K562 (cell line): ENCODE results near the gene VTCN1.

ENCODE experiments used
- ELF4 ChIP-seq: fragments of 450-650 bp; formaldehyde crosslinking; IDR thresholded peaks from 2 replicates; pipeline ENCODE4 v1.4.0; 2022; ENCODE audit warnings: missing genetic modification characterization
- EZH2 ChIP-seq: IDR thresholded peaks from 2 replicates; pipeline ENCODE4 v1.6.1; 2012; ENCODE audit warnings: low read depth, mild to moderate bottlenecking, inconsistent platforms, low read length, borderline replicate concordance
- MLX ChIP-seq, 2 experiments: fragments of 450-650 bp in 1 of 2; sonication (generic) in 1 of 2; formaldehyde crosslinking; conservative IDR thresholded peaks; 2 replicates each; pipeline versions ENCODE4 v1.4.0 to v1.8.1; 2020 to 2022; ENCODE audit warnings: mild to moderate bottlenecking in 1 of 2, missing genetic modification reagents in 1 of 2
- MYC ChIP-seq, 2 experiments: fragments of 250-450 bp in 1 of 2; sonication (Bioruptor Pico) in 1 of 2; IDR thresholded peaks; 2 replicates each; pipeline versions ENCODE4 v1.5.1 to v1.6.1; 2012 to 2021; ENCODE audit warnings: low read depth in 2 of 2, borderline replicate concordance in 1 of 2, improper control_type of control experiment in 1 of 2, low read length in 1 of 2, mild to moderate bottlenecking in 1 of 2, moderate library complexity in 1 of 2
- NFIC ChIP-seq: fragments of 450-650 bp; IDR thresholded peaks from 2 replicates; pipeline ENCODE4 v1.6.1; 2017; ENCODE audit warnings: mild to moderate bottlenecking, inconsistent platforms

- TF ChIP-seq MYC (IDR thresholded peaks at IDR 0.05; ENCODE audit: low read depth, low read length) (no peak), MYC (CRISPR knock-in tag; IDR thresholded peaks at IDR 0.05; ENCODE audit: borderline replicate concordance, low read depth) (no peak), NFIC (no peak), EZH2 (no peak), ELF4 (CRISPR knock-in tag) (no peak), MLX (CRISPR knock-in tag; conservative IDR thresholded peaks at IDR 0.05) (no peak)
Measured at GRCh38 chr1:117258791-117259190, 48.1 kb upstream of the VTCN1 start.
